Ectodermal cell (in vitro differentiated cells): ENCODE results near the gene ARHGDIG.
"Not testable (repeated sequence)": the region's sequence is repeated elsewhere in the genome, so short reads cannot be mapped to it uniquely, and the experiment has no call there.

ENCODE experiments used
- H3K27ac ChIP-seq: 2 replicates; pipeline ENCODE4 v1.7.0; 2013; ENCODE audit warnings: mild to moderate bottlenecking, low read depth, low read length; ENCODE audit not compliant: insufficient read depth, poor library complexity, severe bottlenecking
- H3K27me3 ChIP-seq: 2 replicates; pipeline ENCODE4 v1.7.0; 2013; ENCODE audit warnings: mild to moderate bottlenecking, low read length; ENCODE audit not compliant: insufficient read depth, control insufficient read depth, poor library complexity, severe bottlenecking
- H3K36me3 ChIP-seq: one replicate; pipeline ENCODE4 v1.7.0; 2013; ENCODE audit warnings: low read length; ENCODE audit not compliant: control insufficient read depth, insufficient read depth
- H3K4me1 ChIP-seq: one replicate; pipeline ENCODE4 v1.7.0; 2013; ENCODE audit warnings: low read length; ENCODE audit not compliant: control insufficient read depth, insufficient read depth
- H3K4me3 ChIP-seq: 2 replicates; pipeline ENCODE4 v1.7.0; 2013; ENCODE audit warnings: low read depth, low read length, control low read depth; ENCODE audit not compliant: insufficient read depth
- H3K9me3 ChIP-seq: 2 replicates; pipeline ENCODE4 v1.7.0; 2013; ENCODE audit warnings: mild to moderate bottlenecking, low read length, moderate library complexity; ENCODE audit not compliant: control insufficient read depth
- WGBS, 2 experiments: methylation state at CpG; one replicate each; pipeline ENCODE4 v1.1.7; 2013; ENCODE audit warnings: missing lambda C conversion rate in 2 of 2; 5-methylcytosine and 5-hydroxymethylcytosine counted together

Gene ARHGDIG

DNA sequence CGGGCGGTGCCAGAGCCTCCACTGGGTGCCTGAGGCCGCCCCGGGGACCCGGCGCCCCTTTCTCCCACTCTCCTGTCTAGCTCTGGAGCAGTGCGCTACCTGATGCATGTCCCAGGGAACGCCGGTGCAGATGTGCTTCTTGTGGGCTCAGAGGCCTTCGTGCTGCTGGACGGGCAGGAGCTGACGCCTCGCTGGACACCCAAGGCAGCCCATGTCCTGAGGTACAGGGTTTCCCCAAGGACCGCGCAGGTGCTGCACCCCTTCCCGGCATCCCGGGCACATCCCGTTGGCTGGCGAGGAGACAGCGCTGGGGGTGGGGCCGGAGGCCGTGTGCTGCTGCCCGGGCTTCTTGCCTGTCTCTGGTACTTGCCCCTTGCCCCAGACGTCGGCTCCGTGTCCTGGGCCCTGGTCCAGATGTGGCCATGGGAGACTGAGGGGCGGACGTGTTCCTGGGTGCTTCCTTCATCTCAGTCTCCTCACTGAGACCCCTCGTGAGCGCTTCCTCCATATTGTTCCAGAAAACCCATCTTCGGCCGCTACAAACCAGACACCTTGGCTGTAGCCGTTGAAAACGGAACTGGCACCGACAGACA lies 17.1 kb upstream of the ARHGDIG start:
- 97% methylated on average over 35 of the region's 35 CpGs for WGBS, 2 experiments
- H3K4me3 ChIP-seq: no peak overlapping the region
- no peaks in the 10 kb centered on the region for H3K27me3 ChIP-seq
- H3K36me3 ChIP-seq: peaks cover 17% of the 10 kb centered on the region
- H3K9me3 ChIP-seq: no peaks in the 10 kb centered on the region
- H3K4me1 ChIP-seq: no peaks in the 10 kb centered on the region
- no peak overlapping the region for H3K27ac ChIP-seq

DNA sequence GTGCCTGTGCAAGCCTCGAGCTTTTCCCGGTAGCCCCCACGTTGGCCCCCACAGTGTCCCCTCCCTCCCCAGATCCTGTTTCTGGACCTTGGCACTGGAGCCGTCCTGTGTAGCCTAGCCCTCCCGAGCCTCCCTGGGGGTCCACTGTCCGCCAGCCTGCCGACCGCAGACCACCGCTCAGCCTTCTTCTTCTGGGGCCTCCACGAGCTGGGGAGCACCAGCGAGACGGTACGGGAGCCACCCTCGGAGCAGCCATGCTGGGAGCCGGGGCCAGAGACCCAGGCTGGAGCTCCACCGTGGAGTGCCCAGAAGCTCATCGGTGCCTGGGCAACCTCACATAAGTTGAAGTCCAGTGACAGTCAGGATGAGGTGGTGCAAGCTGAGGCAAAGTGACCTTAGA lies 16.4 kb upstream of the ARHGDIG start:
- Histone ChIP-seq H3K9me3 (no peaks in the 10 kb centered on the region), H3K4me1 (no peaks in the 10 kb centered on the region), H3K36me3 (peaks cover 17% of the 10 kb centered on the region), H3K27me3 (no peaks in the 10 kb centered on the region), H3K4me3 (no peak overlapping the region), H3K27ac (no peak overlapping the region)
- 96 to 97% methylated on average over 17 of the region's 17 CpGs for WGBS, 2 experiments

DNA sequence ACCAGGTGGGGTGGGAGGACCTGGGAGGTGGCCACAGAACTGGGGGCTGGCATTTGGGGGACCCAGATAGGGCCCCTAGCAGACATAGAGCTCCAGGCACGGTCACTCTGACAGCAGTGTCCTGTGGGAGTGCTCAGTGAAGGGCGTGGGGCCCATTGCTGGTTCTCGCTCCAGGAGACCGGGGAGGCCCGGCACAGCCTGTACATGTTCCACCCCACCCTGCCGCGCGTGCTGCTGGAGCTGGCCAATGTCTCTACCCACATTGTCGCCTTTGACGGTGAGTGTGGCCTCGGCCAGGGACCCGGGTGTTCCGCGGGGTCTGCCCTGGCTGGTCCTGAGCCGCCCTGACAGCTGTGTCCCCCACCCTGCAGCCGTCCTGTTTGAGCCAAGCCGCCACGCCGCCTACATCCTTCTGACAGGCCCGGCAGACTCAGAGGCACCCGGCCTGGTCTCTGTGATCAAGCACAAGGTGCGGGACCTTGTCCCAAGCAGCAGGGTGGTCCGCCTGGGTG lies 15.9 kb upstream of the ARHGDIG start:
- H3K27ac ChIP-seq: no peak overlapping the region
- WGBS, 2 experiments: 95 to 96% methylated on average over 23 of the region's 23 CpGs
- H3K36me3 ChIP-seq: peaks cover 17% of the 10 kb centered on the region
- H3K27me3 ChIP-seq: no peaks in the 10 kb centered on the region
- H3K4me1 ChIP-seq: no peaks in the 10 kb centered on the region
- no peaks in the 10 kb centered on the region for H3K9me3 ChIP-seq
- no peak overlapping the region for H3K4me3 ChIP-seq

DNA sequence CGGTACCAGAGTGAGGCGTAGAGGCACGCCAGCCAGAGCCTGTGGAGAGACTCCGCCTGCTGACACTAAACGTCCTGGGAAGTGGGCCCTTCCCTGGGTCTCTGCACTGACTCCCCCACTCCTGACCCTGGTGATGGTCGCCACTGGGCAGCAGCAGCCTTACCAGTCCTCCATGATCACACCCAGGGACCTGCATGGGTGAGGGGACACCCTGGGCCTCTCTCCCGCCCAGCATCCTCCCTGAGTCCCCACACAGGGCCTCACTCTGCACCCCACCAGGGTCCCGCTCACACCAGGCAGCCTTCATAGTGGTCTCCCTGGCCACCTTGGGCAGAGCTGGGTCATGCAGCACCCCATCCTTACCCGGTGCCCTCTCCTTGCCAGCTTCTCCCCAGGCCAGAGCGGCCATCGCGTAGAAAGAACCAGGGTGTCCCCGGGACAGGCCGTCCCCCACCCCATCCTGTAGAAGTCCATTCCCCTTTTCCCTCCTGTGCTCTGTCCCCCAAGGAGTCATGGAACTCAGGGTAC lies 15.3 kb upstream of the ARHGDIG start:
- Histone ChIP-seq H3K27me3 (no peaks in the 10 kb centered on the region), H3K9me3 (no peaks in the 10 kb centered on the region), H3K4me1 (no peaks in the 10 kb centered on the region), H3K4me3 (no peak overlapping the region), H3K36me3 (peaks cover 17% of the 10 kb centered on the region), H3K27ac (no peak overlapping the region)
- WGBS, 2 experiments: 90 to 91% methylated on average over 14 of the region's 14 CpGs

DNA sequence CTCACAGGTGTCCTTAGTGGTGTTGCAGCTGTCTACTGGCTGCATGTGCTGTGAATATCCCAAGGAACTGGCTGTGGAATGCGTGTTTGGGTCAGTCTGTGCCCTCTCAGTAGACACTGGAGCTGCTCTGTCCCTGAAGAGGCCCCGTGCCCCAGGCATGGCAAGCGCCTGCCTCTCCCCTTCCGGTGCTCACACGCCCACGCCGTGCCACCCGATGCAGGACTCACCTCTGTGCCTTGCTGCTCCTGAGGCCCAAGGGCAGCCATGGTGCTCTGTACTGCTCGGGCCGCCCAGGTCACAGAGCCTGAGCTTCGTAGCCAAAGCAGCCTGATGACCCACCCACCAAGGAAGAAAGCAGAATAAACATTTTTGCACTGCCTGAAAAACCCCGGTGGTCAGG lies 14.7 kb upstream of the ARHGDIG start:
- Histone ChIP-seq H3K36me3 (peaks cover 13% of the 10 kb centered on the region), H3K27me3 (no peaks in the 10 kb centered on the region), H3K9me3 (no peaks in the 10 kb centered on the region), H3K4me1 (no peaks in the 10 kb centered on the region), H3K4me3 (no peak overlapping the region), H3K27ac (no peak overlapping the region)
- WGBS, 2 experiments: 93 to 94% methylated on average over 12 of the region's 12 CpGs

DNA sequence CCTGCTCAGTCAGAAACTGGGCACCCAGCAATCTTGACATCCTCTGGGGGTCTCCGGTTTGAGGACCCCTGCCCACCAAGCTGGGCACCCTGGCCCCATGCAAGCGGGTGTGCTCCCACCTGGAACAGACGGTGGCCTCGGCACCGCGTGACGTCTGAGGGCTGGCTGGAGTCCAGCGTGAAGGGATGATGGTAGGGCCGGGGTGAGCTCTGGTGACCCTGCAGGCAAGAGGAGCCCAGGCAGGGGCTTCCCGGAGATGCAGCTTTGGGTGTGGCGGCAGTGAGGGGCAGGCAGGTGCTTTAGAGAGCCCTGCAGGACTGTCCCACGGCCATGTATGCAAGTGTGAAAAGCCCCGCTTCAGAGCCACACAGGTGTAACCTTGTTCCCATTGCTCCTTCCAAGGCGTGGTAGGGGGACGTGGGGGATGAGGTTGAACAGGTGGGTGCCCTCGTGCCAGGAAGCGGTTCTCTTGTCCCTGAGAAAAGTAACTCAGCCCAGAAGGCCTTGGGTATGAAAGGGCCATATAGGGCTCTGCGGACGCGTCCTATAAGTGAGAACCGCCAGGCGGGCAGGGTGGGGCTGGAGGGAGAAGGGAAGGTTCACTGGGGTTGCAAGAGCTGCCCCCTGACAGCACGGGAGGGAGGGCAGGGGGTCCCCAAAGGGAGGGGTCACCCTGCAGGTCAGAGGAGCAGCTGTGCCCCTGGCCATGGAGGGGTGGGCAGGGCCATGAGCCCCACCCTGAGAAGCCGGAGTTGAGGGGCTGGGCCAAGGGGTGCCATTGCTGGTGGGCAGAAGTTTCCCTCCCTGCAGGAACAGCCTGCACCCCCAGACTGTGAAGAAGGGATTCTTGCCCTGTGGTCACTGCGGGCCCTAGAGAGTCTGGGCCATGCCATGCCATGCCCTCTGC lies 13.9 kb upstream of the ARHGDIG start:
- Histone ChIP-seq H3K4me3 (no peak overlapping the region), H3K9me3 (no peaks in the 10 kb centered on the region), H3K36me3 (peaks cover 9% of the 10 kb centered on the region), H3K27ac (no peak overlapping the region), H3K4me1 (no peaks in the 10 kb centered on the region), H3K27me3 (no peaks in the 10 kb centered on the region)
- WGBS, 2 experiments: 90 to 91% methylated on average over 25 of the region's 25 CpGs

DNA sequence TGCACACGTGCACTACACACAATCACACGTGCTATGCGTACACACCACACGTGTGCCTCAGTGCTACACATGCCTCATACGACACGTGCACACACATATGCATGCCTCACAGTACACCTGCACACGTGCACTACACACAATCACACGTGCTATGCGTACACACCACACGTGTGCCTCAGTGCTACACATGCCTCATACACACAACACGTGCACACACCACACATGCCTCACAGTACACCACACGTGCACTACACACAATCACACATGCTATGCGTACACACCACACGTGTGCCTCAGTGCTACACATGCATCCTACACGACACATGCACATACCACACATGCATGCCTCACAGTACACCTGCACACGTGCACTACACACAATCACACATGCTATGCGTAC lies 12.8 kb upstream of the ARHGDIG start:
- H3K9me3 ChIP-seq, H3K36me3 ChIP-seq, H3K4me3 ChIP-seq, H3K27ac ChIP-seq, H3K4me1 ChIP-seq, H3K27me3 ChIP-seq: not testable (repeated sequence)
- WGBS, 2 experiments: 91% methylated on average over 17 of the region's 17 CpGs

DNA sequence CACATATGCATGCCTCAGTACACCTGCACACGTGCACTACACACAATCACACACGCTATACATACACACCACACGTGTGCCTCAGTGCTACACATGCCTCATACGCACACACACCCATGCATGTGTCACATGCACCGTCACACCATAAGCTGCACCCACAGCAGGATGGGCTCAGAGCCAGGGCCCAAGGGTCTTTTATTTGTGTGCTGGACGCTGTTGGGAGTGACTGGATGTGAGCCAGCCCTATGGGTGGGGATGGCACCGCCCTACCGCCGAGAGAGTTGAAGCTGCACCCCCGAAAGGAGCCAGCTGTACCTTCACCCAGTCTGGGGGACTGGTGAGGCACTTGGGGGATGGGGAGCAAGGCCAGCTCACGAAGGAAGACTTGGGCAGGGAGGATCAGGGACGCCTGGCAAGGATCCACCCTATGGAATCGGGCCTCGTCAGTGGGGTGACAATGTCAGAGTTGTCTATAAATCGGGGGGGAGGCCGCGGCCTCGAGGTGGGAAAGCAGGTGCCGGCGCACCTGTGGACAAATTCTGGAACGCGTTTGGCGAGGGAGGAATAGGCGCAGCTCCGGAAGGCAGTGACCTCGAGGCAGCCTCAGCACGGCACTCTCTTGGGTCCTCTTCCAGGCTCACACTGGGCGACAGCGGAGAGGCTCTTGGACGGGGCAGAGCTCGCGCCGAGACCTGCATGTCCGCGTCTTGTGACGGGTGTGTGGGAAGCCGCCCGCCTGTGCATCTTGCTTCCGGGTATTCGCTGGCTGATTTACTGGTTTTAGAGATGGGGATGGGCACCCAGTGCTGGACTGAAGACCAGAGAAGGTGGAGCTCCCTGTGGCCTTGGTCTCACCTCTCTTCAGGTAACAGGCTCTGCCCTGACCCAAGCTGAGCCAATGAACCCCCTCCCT lies 12.0 kb upstream of the ARHGDIG start:
- peaks cover 4% of the 10 kb centered on the region for H3K36me3 ChIP-seq
- no peak overlapping the region for H3K4me3 ChIP-seq
- 91% methylated on average over 40 of the region's 40 CpGs for WGBS, 2 experiments
- H3K4me1 ChIP-seq: no peaks in the 10 kb centered on the region
- H3K27me3 ChIP-seq: peaks cover 3% of the 10 kb centered on the region
- no peaks in the 10 kb centered on the region for H3K9me3 ChIP-seq
- no peak overlapping the region for H3K27ac ChIP-seq

DNA sequence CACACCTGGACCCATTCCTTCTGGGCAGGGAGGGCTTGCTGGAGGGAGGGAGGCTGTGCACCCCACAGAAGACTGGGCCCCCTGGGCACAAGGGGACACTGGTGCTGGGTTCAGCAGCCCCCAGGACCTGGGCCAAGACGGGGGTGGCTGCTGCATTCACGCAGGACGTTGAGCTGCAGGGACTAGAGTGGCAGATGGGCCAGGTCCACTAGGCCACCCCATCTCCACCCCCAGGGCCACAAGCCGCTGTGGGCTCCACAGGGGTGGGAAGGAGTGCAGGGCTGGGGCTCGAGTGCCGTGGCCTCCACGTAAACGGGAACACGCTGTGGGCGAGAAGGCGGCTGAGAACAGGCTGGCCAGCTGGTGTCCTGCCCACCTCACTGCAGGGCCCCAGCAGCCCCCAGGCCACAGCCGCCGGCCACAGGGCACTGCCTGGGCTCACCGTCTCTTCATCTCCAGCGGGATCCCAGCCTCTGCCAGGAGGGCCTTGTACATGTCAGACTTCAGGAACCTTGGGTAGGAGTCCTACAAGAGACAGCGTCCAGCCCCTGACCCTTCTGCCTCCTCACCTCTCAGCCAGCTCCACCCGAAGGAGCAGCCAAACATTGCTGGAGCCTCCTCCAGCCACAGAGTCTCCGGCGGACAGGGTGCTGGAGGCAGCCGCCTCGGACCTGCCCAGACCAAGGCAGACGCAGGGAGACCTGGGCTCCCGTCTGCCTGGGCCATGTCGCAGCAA lies 11.2 kb upstream of the ARHGDIG start:
- no peaks in the 10 kb centered on the region for H3K9me3 ChIP-seq
- H3K27me3 ChIP-seq: peaks cover 11% of the 10 kb centered on the region
- no peak overlapping the region for H3K4me3 ChIP-seq
- WGBS, 2 experiments: 90 to 91% methylated on average over 24 of the region's 24 CpGs
- peaks cover 3% of the 10 kb centered on the region for H3K36me3 ChIP-seq
- H3K4me1 ChIP-seq: no peaks in the 10 kb centered on the region
- no peak overlapping the region for H3K27ac ChIP-seq
